GM13977 (cell line): ENCODE data around the gene BMPER.

Experiments
- DNase-seq: peaks from one replicate; pipeline ENCODE4 v3.0.0; 2012; ENCODE audit warnings: low spot score
- CTCF ChIP-seq: IDR thresholded peaks from 2 replicates; pipeline ENCODE4 v1.5.1; 2012; ENCODE audit warnings: mild to moderate bottlenecking, control low read depth; ENCODE audit not compliant: insufficient read depth; ENCODE audit errors: extremely low read depth, missing control alignments
- in situ Hi-C: fragments of 300-500 bp; cut with MboI; formaldehyde crosslinking; loops from one replicate; pipeline ENCODE4 v1.12.0; 2022; ENCODE audit warnings: low sequenced_read_pairs, low pct_unique_long_range_greater_than_20kb, mixed read lengths, inconsistent platforms; ENCODE audit not compliant: unreplicated experiment

Gene BMPER

GRCh38 chr7:34044734-34045353 is 139.5 kb downstream of the BMPER start:
- DNase-seq = no peak
- no peak for TF ChIP-seq CTCF
- in situ Hi-C loops = no loop called here

- in situ Hi-C loops = no loop called here
- TF ChIP-seq CTCF = no peak
- no peak for DNase-seq
Observed at GRCh38 chr7:34048445-34048844, 143.1 kb downstream of the BMPER start.

- in situ Hi-C loops = no loop called here
- no peak for DNase-seq
- TF ChIP-seq CTCF = no peak
Observed at GRCh38 chr7:34054075-34054474, 148.7 kb downstream of the BMPER start.

GRCh38 chr7:34057136-34057535 is 151.8 kb downstream of the BMPER start:
- in situ Hi-C loops = no loop called here
- no peak for DNase-seq
- TF ChIP-seq CTCF = no peak

- in situ Hi-C loops = no loop called here
- DNase-seq = no peak
- TF ChIP-seq CTCF = no peak
Observed at GRCh38 chr7:34057956-34058355, 152.6 kb downstream of the BMPER start.

- TF ChIP-seq CTCF = no peak
- DNase-seq = no peak
- in situ Hi-C loops = no loop called here
Observed at GRCh38 chr7:34058801-34059135, 153.4 kb downstream of the BMPER start.
